Progenitor cell of endocrine pancreas (in vitro differentiated cells): ENCODE measurements around the gene PTGIR. TPM values are rescaled to one million over a fixed set of nuclear protein-coding genes. Genes with fewer than 3 reads are reported as not detected.

Source experiments
- DNase-seq: peaks from one replicate; pipeline ENCODE4 v3.0.0; 2021; ENCODE audit warnings: low spot score; ENCODE audit not compliant: unreplicated experiment
- H3K27ac Mint-ChIP-seq: 2 replicates; pipeline ENCODE4 v1.8.0; 2021; ENCODE audit warnings: mild to moderate bottlenecking, moderate library complexity, mixed read lengths
- H3K27me3 Mint-ChIP-seq: 2 replicates; pipeline ENCODE4 v1.8.0; 2021; ENCODE audit warnings: mixed read lengths
- H3K36me3 Mint-ChIP-seq: 2 replicates; pipeline ENCODE4 v1.8.0; 2022; ENCODE audit warnings: mixed read lengths; ENCODE audit not compliant: insufficient read depth
- H3K4me1 Mint-ChIP-seq: 2 replicates; pipeline ENCODE4 v1.8.0; 2021; ENCODE audit warnings: low read depth, mixed read lengths
- H3K4me3 Mint-ChIP-seq: 2 replicates; pipeline ENCODE4 v1.8.0; 2021; ENCODE audit warnings: low read depth, mild to moderate bottlenecking, moderate library complexity, mixed read lengths
- H3K9me3 Mint-ChIP-seq: 2 replicates; pipeline ENCODE4 v1.8.0; 2021; ENCODE audit warnings: low read depth, mixed read lengths
- total RNA-seq: library from RNA; stranded (reverse); gene quantifications from 2 replicates; pipeline ENCODE4 v1.2.1, GENCODE V29; 2021
- TF ChIP-seq, protein P1 (sequence below): fragments of 200-600 bp; sonication (generic); IDR thresholded peaks from one replicate; pipeline ENCODE4 v1.5.0; 2021; ENCODE audit warnings: antibody characterized with exemption, mild to moderate bottlenecking; ENCODE audit not compliant: unreplicated experiment

The PTGIR gene
- total RNA-seq, 1 donor from 2014 or later: not detected

- peak within 1 kb of the TSS; percentile 68 for H3K4me3 Mint-ChIP-seq
- peaks cover 5% of the 10 kb centered on the region for H3K4me1 Mint-ChIP-seq
- no peaks in the 10 kb centered on the region for H3K9me3 Mint-ChIP-seq
- H3K36me3 Mint-ChIP-seq: no peaks in the 10 kb centered on the region
- DNase-seq: peak; percentile 100
- TF ChIP-seq, protein P1, sequence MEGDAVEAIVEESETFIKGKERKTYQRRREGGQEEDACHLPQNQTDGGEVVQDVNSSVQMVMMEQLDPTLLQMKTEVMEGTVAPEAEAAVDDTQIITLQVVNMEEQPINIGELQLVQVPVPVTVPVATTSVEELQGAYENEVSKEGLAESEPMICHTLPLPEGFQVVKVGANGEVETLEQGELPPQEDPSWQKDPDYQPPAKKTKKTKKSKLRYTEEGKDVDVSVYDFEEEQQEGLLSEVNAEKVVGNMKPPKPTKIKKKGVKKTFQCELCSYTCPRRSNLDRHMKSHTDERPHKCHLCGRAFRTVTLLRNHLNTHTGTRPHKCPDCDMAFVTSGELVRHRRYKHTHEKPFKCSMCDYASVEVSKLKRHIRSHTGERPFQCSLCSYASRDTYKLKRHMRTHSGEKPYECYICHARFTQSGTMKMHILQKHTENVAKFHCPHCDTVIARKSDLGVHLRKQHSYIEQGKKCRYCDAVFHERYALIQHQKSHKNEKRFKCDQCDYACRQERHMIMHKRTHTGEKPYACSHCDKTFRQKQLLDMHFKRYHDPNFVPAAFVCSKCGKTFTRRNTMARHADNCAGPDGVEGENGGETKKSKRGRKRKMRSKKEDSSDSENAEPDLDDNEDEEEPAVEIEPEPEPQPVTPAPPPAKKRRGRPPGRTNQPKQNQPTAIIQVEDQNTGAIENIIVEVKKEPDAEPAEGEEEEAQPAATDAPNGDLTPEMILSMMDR: no peak
- peaks cover 35% of the 10 kb centered on the region for H3K27me3 Mint-ChIP-seq
- H3K27ac Mint-ChIP-seq: peak within 1 kb of the TSS; percentile 93
Observed at GRCh38 chr19:46661020-46661731, 36.3 kb upstream of the PTGIR start, which contains the start of gene DACT3. DACT3 (minus strand) TSS chr19:46661182; CDS start chr19:46661064, 118 bp downstream.

DNA sequence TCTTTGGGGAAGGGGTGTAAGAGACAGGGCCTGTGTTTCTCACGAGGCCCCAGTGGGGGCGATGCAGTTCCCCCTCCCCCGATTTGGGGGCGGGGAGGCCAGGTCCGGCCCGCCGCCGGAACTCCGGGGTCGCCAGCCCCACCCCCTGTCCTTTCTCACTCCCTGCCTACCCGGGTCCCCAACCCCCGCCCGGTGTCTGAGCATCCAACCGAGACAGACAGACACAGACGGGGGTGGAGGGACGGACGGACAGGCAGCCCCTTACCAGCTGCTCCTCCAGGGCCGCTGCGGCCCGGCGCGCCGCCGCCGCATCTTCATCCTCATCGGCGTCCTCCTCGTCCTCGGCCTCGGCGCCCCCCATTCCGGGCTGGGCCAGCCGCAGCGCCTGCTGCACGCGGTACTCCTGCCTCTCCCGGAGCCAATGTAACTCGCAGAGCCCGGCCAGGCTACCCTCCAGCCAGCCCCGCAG is 35.7 kb upstream of the PTGIR start:
- H3K4me1 Mint-ChIP-seq: peaks cover 5% of the 10 kb centered on the region
- DNase-seq: no peak
- TF ChIP-seq, protein P1: no peak
- no peaks in the 10 kb centered on the region for H3K9me3 Mint-ChIP-seq
- no peak overlapping the region for H3K27ac Mint-ChIP-seq
- no peaks in the 10 kb centered on the region for H3K36me3 Mint-ChIP-seq
- H3K27me3 Mint-ChIP-seq: peaks cover 35% of the 10 kb centered on the region
- H3K4me3 Mint-ChIP-seq: peak overlapping the region; percentile 68

GRCh38 chr19:46660008-46660517 is 35.2 kb upstream of the PTGIR start:
- Mint-ChIP-seq H3K4me1 (peaks cover 6% of the 10 kb centered on the region), H3K27ac (no peak overlapping the region), H3K27me3 (peaks cover 35% of the 10 kb centered on the region), H3K4me3 (peak overlapping the region; percentile 68), H3K9me3 (no peaks in the 10 kb centered on the region), H3K36me3 (no peaks in the 10 kb centered on the region)
- DNase-seq: no peak
- TF ChIP-seq, protein P1: no peak

DNA sequence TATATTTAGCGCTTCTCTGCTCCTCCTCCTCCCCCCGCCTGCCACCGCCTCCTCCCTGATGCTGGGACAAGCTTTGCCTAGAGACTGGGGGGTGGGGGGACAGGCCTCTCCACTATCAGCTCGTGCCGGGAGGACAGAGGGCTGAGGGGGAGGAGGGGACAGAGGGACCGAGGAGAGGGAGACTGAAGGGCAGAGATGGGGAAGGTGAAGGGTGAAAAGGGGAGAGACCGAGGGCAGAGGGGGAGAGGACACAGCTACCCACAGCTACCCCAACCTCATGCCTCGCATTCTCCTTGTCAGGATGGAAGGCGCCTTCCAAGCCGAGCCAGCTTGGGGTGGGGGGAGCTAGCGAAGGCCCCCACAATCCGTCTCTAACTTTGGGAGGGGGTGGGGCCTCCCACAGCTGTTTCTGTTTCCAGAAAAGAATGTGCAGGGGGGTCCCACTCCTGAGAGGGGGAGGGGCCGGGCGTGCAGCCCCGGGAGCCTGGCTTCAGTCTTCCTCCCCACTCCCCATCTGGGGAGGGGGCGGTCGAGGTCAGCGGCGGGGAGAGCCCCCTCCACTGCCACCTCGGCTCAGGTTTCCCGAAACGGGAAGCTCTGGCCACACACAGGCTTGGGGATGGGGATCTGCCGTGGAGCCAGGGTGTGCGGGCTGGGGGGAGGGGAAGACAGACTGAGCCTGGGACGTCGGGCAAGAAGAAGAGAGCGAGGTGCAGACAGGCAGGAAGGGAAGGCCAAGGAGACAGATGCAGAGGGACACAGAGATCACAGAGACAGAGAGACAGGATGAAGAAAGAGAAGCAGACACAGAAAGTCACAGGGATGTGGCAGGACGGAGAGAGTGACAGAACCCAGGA is 34.5 kb upstream of the PTGIR start:
- TF ChIP-seq, protein P1: no peak
- H3K9me3 Mint-ChIP-seq: no peaks in the 10 kb centered on the region
- H3K27ac Mint-ChIP-seq: no peak overlapping the region
- H3K4me1 Mint-ChIP-seq: peaks cover 9% of the 10 kb centered on the region
- no peaks in the 10 kb centered on the region for H3K36me3 Mint-ChIP-seq
- H3K27me3 Mint-ChIP-seq: peaks cover 30% of the 10 kb centered on the region
- DNase-seq: no peak
- H3K4me3 Mint-ChIP-seq: peak overlapping the region; percentile 68

- H3K4me3 Mint-ChIP-seq: no peak overlapping the region
- peaks cover 9% of the 10 kb centered on the region for H3K4me1 Mint-ChIP-seq
- no peaks in the 10 kb centered on the region for H3K9me3 Mint-ChIP-seq
- TF ChIP-seq, protein P1: no peak
- H3K27me3 Mint-ChIP-seq: peaks cover 32% of the 10 kb centered on the region
- no peak overlapping the region for H3K27ac Mint-ChIP-seq
- DNase-seq: no peak
- no peaks in the 10 kb centered on the region for H3K36me3 Mint-ChIP-seq
Observed at GRCh38 chr19:46656541-46656940, 31.7 kb upstream of the PTGIR start.
